HG03460 (cell line): ENCODE data around the gene C6orf163.

Experiments used
- ATAC-seq: cut with Tn5 transposase; IDR thresholded peaks from one replicate; pipeline ENCODE4 v1.9.1; 2021; ENCODE audit not compliant: unreplicated experiment

The C6orf163 gene

GRCh38 chr6:87408721-87409155 lies 64.1 kb downstream of the C6orf163 start:
- peak; percentile 5 for ATAC-seq
